Ovary (tissue), 9 donors: ENCODE measurements around the gene DTNBP1. TPM values are rescaled to one million over a fixed set of nuclear protein-coding genes. Genes with fewer than 3 reads are reported as not detected.
A peak's percentile ranks its signal among the peaks of the same experiment; 100 is the strongest.

Experiments used
- DNase-seq, 5 donors: peaks; one replicate each; pipeline ENCODE4 v3.0.0-alpha.2; 2019 to 2020
- H3K27ac ChIP-seq, 2 donors: fragments of 200-600 bp; one replicate each; pipeline versions ENCODE4 v1.5.1 to v1.8.0; 2019 to 2022
- H3K27me3 ChIP-seq: fragments of 200-600 bp; one replicate; pipeline ENCODE4 v1.8.0; 2022
- H3K36me3 ChIP-seq: fragments of 200-600 bp; sonication (generic); one replicate; pipeline ENCODE4 v1.5.1; 2019
- H3K4me1 ChIP-seq: one replicate; pipeline ENCODE4 v1.8.1; 2013; ENCODE audit warnings: mild to moderate bottlenecking, moderate library complexity; ENCODE audit not compliant: insufficient read depth
- H3K4me3 ChIP-seq: fragments of 200-600 bp; sonication (generic); one replicate; pipeline ENCODE4 v1.5.1; 2017
- H3K9me3 ChIP-seq, 2 donors: fragments of 200-600 bp in 1 of 2; sonication (generic) in 1 of 2; one replicate each; pipeline versions ENCODE4 v1.5.1 to v1.8.1; 2013 to 2019; ENCODE audit warnings: mild to moderate bottlenecking in 1 of 2, moderate library complexity in 1 of 2
- CTCF ChIP-seq, 3 donors: fragments of 450-650 bp in 2 of 3; fragments of 200-600 bp in 1 of 3; IDR thresholded peaks; one replicate each; pipeline versions ENCODE4 v1.5.1 to v1.8.0; 2016 to 2022; ENCODE audit warnings: antibody characterized with exemption in 3 of 3, mild to moderate bottlenecking in 1 of 3
- EP300 ChIP-seq: sonication (generic); formaldehyde crosslinking; IDR thresholded peaks from one replicate; pipeline ENCODE4 v1.6.1; 2017; ENCODE audit warnings: antibody characterized with exemption
- POLR2A ChIP-seq: fragments of 450-650 bp; IDR thresholded peaks from one replicate; pipeline ENCODE4 v1.6.1; 2017; ENCODE audit warnings: antibody characterized with exemption, mild to moderate bottlenecking, moderate library complexity
- WGBS, 3 donors: extraction: QIAGEN DNeasy Blood & Tissue Kit in 1 of 3; methylation state at CpG; one replicate each; pipeline versions ENCODE4 v1.1.5 to v1.1.7; 2013 to 2017; 5-methylcytosine and 5-hydroxymethylcytosine counted together
- intact Hi-C, 4 donors: fragments of 100-400 bp; cut with DNase I; formaldehyde crosslinking; loops; one replicate each; pipeline versions ENCODE4 v1.11.0 to v1.15.1; 2022 to 2023
- polyA plus RNA-seq, 2 donors: library from polyadenylated mRNA; stranded (reverse); fragments of 200-250 nt in 1 of 2; fragments of 350-450 nt in 1 of 2; fragmentation: Illumina TruSeq in 1 of 2; extraction: RNeasy Lipid Tissue Mini Kit (QIAGEN cat#74804) in 1 of 2; gene quantifications; one replicate each; pipeline ENCODE4 v1.2.3, GENCODE V29; 2013 to 2014
- total RNA-seq, 7 donors: library from RNA; depleted of rRNA in 2 of 7; stranded (reverse); fragments of >200 nt in 2 of 7; fragmentation: NEBNext Ultra II Directional in 3 of 7; extraction: Animal tissue kit (Norgen Biotek cat#: 25700) in 3 of 7; gene quantifications; one replicate each; pipeline versions ENCODE4 v1.1.0 to v1.2.4, GENCODE V29; 2016 to 2023
- donor health status: DM: no; HTN: no; CAD: no; lungs with moderate emphysema.
- donor health status: DM: no; HTN: no; CAD: no.
- donor health status: Bipolar disorder and iron deficiency.
- donor health status: DM: yes; HTN: yes; CAD: no.
- donor health status: DM: no; HTN: no; CAD: no.
- donor health status: DM: yes; HTN: yes; CAD: no.

Gene DTNBP1
- total and polyA plus RNA-seq, 9 donors: 11.0 to 21.4 (median 15.6) TPM

- peaks cover 19% of the 10 kb centered on the region for H3K4me1 ChIP-seq
- no peak overlapping the region for H3K4me3 ChIP-seq
- 85 to 93% (median 92%) methylated on average over 18 of the region's 18 CpGs for WGBS, 3 donors
- H3K9me3 ChIP-seq: no peaks in the 10 kb centered on the region
- H3K27ac ChIP-seq: peak overlapping the region in 1 of 2 donors; percentile 58
- intact Hi-C loops: loop anchor here in 1 of 4 donors (10.0 kb wide), 1 partner anchor 251 kb away; no protein-coding TSS in a partner anchor
- TF ChIP-seq POLR2A: no peak
- no peak for TF ChIP-seq EP300
- TF ChIP-seq CTCF (IDR thresholded peaks at IDR 0.05): no peak
- DNase-seq: no peak
- H3K27me3 ChIP-seq: no peaks in the 10 kb centered on the region
- H3K36me3 ChIP-seq: no peaks in the 10 kb centered on the region
These were observed 157.3 kb downstream of the DTNBP1 start for GRCh38 chr6:15505463-15505918.

GRCh38 chr6:15504581-15505350 lies 158.1 kb downstream of the DTNBP1 start:
- Histone ChIP-seq H3K36me3 (no peaks in the 10 kb centered on the region), H3K4me3 (peak overlapping the region; percentile 29)

GRCh38 chr6:15504040-15504495 lies 158.8 kb downstream of the DTNBP1 start:
- Histone ChIP-seq H3K9me3 (no peaks in the 10 kb centered on the region), H3K4me3 (no peak overlapping the region), H3K27me3 (no peaks in the 10 kb centered on the region), H3K4me1 (peaks cover 19% of the 10 kb centered on the region), H3K27ac (peak overlapping the region; percentile 0 to 49), H3K36me3 (no peaks in the 10 kb centered on the region)
- WGBS, 3 donors: 23 to 26% (median 23%) methylated on average over 12 of the region's 12 CpGs
- intact Hi-C loops: loop anchor here in 1 of 4 donors (10.0 kb wide), 1 partner anchor 249 kb away; no protein-coding TSS in a partner anchor
- DNase-seq: peak in 4 of 5 donors; percentile 50 to 73 (median 56)
- TF ChIP-seq CTCF (IDR thresholded peaks at IDR 0.05) (peak in 1 of 3 donors; percentile 11), POLR2A (no peak), EP300 (no peak)

More at GRCh38 chr6:15504581-15505350, 158.1 kb downstream of the DTNBP1 start:
- no peaks in the 10 kb centered on the region for H3K9me3 ChIP-seq
- peak; percentile 79 to 86 (median 83) for DNase-seq
- 2 to 5% (median 4%) methylated on average over 26 of the region's 26 CpGs for WGBS, 3 donors
- H3K4me1 ChIP-seq: peaks cover 19% of the 10 kb centered on the region
- no peaks in the 10 kb centered on the region for H3K27me3 ChIP-seq
- intact Hi-C loops: loop anchor here in 1 of 4 donors (10.0 kb wide), 1 partner anchor 250 kb away; no protein-coding TSS in a partner anchor
- TF ChIP-seq POLR2A (no peak), CTCF (IDR thresholded peaks at IDR 0.05) (no peak), EP300 (no peak)
- peak overlapping the region; percentile 0 to 58 for H3K27ac ChIP-seq

- Histone ChIP-seq H3K4me3 (no peak overlapping the region), H3K27me3 (no peaks in the 10 kb centered on the region), H3K36me3 (no peaks in the 10 kb centered on the region), H3K9me3 (no peaks in the 10 kb centered on the region), H3K4me1 (peaks cover 19% of the 10 kb centered on the region), H3K27ac (no peak overlapping the region)
- TF ChIP-seq EP300 (no peak), POLR2A (no peak), CTCF (IDR thresholded peaks at IDR 0.05) (no peak)
- whole genome bisulfite sequencing, 3 donors: 94 to 95% (median 95%) methylated on average over 6 of the region's 6 CpGs
- intact Hi-C loops: loop anchor here in 1 of 4 donors (10.0 kb wide), 1 partner anchor 249 kb away; no protein-coding TSS in a partner anchor
- no peak for DNase-seq
These were observed 159.5 kb downstream of the DTNBP1 start for GRCh38 chr6:15503346-15503680.
